Activated CD4-positive, alpha-beta T cell treated with anti-CD3 and anti-CD28 coated beads, Interleukin-2, amount 10 ng/mL, durations not matched to agents 24 days and 14 days (primary cell): ENCODE data around the gene PIGZ. TPM values are rescaled to one million over a fixed set of nuclear protein-coding genes. Genes with fewer than 3 reads are reported as not detected.

ENCODE experiments used
- DNase-seq: peaks from one replicate; pipeline ENCODE4 v3.0.0; 2022
- H3K27ac Mint-ChIP-seq: one replicate; pipeline ENCODE4 v1.8.0; 2022; ENCODE audit warnings: mild to moderate bottlenecking, mixed read lengths
- H3K27me3 Mint-ChIP-seq: one replicate; pipeline ENCODE4 v1.8.0; 2022; ENCODE audit warnings: mixed read lengths
- H3K36me3 Mint-ChIP-seq: one replicate; pipeline ENCODE4 v1.8.0; 2022; ENCODE audit warnings: low read depth, mild to moderate bottlenecking, mixed read lengths
- H3K4me1 Mint-ChIP-seq: one replicate; pipeline ENCODE4 v1.8.0; 2021; ENCODE audit warnings: mixed read lengths
- H3K4me3 Mint-ChIP-seq: one replicate; pipeline ENCODE4 v1.8.0; 2022; ENCODE audit warnings: mild to moderate bottlenecking, moderate library complexity, mixed read lengths
- H3K9me3 Mint-ChIP-seq: one replicate; pipeline ENCODE4 v1.8.0; 2021; ENCODE audit warnings: mixed read lengths
- intact Hi-C: fragments of 100-400 bp; cut with micrococcal nuclease; formaldehyde crosslinking; loops from one replicate; pipeline ENCODE4 v1.15.1; 2023
- total RNA-seq: library from RNA; stranded (reverse); gene quantifications from 2 replicates; pipeline ENCODE4 v1.2.3, GENCODE V29; 2022

PIGZ gene
- total RNA-seq, 1 donor from 2014 or later = 1.7 TPM

DNA sequence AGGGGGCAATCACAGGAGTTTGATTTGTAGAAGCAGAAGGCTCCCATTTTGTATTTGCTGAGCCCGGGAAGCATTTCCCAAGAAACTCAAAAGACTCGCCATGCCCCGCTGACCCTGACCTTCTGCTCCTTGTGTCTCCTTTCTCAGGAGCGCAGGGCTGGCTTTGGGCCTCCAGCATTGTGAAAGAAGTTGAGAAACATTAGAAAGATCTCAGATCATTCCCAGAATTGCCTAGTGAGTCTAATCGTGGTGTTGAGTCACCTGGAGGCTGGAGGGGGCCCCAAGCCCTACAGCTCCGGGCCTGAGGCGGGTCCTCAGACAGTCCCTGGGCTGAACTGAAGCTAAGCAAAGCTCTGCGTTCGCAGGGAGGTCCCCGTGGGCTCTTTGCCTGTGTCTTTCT is 10.9 kb upstream of the PIGZ start:
- Mint-ChIP-seq H3K9me3 (peaks cover 7% of the 10 kb centered on the region), H3K36me3 (no peaks in the 10 kb centered on the region), H3K4me3 (no peak overlapping the region), H3K27ac (no peak overlapping the region), H3K4me1 (peaks cover 2% of the 10 kb centered on the region), H3K27me3 (peaks cover 9% of the 10 kb centered on the region)
- DNase-seq = no peak
- intact Hi-C loops = loop anchor here (10.0 kb wide), 1 partner anchor 205 kb away; no protein-coding TSS in a partner anchor

GRCh38 chr3:196976941-196977340 is 8.3 kb upstream of the PIGZ start:
- no peak for DNase-seq
- H3K27me3 Mint-ChIP-seq = peaks cover 3% of the 10 kb centered on the region
- H3K4me3 Mint-ChIP-seq = no peak overlapping the region
- no peaks in the 10 kb centered on the region for H3K36me3 Mint-ChIP-seq
- intact Hi-C loops = loop anchor here (10.0 kb wide), 1 partner anchor 208 kb away; no protein-coding TSS in a partner anchor
- H3K9me3 Mint-ChIP-seq = no peaks in the 10 kb centered on the region
- no peak overlapping the region for H3K27ac Mint-ChIP-seq
- peaks cover 2% of the 10 kb centered on the region for H3K4me1 Mint-ChIP-seq

DNA sequence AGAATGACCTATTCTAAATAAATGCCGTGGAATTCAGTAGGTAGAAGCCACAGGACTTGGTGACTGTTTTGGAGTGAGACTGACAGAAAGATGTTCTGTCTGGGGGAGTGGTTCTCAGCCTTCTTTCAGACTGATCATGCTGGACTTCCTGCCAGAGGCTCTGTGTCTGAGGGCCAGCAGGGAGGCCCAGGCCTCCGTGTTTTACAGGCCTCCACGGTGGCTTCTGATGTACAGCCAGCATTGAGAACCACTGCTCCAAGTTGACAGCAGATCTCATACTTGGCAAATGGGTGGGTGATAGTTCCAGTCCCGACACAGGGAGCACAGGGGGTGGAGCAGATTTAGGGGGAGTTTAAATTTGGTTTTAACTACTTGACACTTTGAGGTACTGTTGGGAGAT is 6.7 kb upstream of the PIGZ start:
- DNase-seq = no peak
- H3K4me1 Mint-ChIP-seq = peaks cover 9% of the 10 kb centered on the region
- no peak overlapping the region for H3K4me3 Mint-ChIP-seq
- H3K27me3 Mint-ChIP-seq = peaks cover 8% of the 10 kb centered on the region
- intact Hi-C loops = loop anchor here (10.0 kb wide), 1 partner anchor 209 kb away; no protein-coding TSS in a partner anchor
- no peak overlapping the region for H3K27ac Mint-ChIP-seq
- no peaks in the 10 kb centered on the region for H3K36me3 Mint-ChIP-seq
- H3K9me3 Mint-ChIP-seq = no peaks in the 10 kb centered on the region

DNA sequence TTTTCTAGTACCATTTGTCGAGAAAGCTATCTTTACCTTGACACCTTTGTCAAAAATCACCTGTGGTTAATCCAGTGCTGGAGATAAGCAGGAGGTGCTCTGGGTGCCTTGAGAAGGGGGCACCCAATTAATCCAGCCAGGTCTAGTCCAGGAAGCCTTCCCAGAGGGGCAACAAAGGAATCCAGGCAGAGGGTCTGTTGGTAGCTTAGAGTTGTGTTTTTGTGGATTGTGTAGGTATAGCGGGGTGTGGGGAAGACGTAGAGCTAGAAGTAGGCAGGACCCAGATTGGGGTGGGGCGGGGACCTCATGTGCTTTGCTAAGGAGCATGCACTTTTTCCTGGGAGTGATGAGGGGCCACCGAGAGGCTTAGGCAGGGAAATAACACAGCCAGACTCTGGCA is 6.0 kb upstream of the PIGZ start:
- H3K27ac Mint-ChIP-seq = no peak overlapping the region
- DNase-seq = no peak
- peaks cover 14% of the 10 kb centered on the region for H3K4me1 Mint-ChIP-seq
- H3K9me3 Mint-ChIP-seq = no peaks in the 10 kb centered on the region
- no peak overlapping the region for H3K4me3 Mint-ChIP-seq
- H3K36me3 Mint-ChIP-seq = no peaks in the 10 kb centered on the region
- intact Hi-C loops = loop anchor here (10.0 kb wide), 1 partner anchor 210 kb away; no protein-coding TSS in a partner anchor
- peaks cover 10% of the 10 kb centered on the region for H3K27me3 Mint-ChIP-seq

DNA sequence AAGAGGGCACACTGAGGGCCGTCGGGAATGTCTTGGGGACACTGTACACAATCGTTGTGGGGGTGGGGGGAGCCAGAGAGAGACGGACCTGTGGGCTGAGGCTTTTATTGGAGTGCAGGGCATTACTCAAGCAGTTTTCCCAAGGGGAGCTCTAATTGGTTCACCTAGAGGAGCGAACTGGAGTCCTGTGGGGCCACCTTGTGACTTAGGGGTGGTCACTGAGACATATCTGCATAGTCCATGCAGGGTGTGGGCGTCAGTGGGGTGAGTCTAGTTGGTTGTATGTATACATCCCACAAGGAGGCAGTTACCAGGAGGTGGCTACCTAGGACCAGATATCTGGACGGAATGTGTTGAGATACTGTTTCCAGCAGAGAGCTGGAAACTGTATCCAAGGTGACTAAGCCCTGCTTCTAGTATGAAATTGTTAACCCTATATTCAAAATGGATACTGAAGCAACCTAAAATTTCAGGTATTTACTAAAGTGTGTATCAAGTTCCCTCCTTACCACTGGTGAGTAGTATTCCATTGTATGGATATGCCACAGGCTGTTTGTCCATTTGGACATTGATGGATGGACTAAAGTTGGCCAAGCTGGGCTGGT is 2.6 kb upstream of the PIGZ start:
- H3K4me1 Mint-ChIP-seq = peaks cover 17% of the 10 kb centered on the region
- no peak overlapping the region for H3K4me3 Mint-ChIP-seq
- H3K27me3 Mint-ChIP-seq = peaks cover 10% of the 10 kb centered on the region
- no peak overlapping the region for H3K27ac Mint-ChIP-seq
- no peak for DNase-seq
- H3K9me3 Mint-ChIP-seq = no peaks in the 10 kb centered on the region
- intact Hi-C loops = loop anchor here (10.0 kb wide), 1 partner anchor 214 kb away; no protein-coding TSS in a partner anchor
- H3K36me3 Mint-ChIP-seq = peaks cover 8% of the 10 kb centered on the region

- Mint-ChIP-seq H3K27me3 (peaks cover 10% of the 10 kb centered on the region), H3K27ac (peak overlapping the region; percentile 75), H3K4me1 (peaks cover 17% of the 10 kb centered on the region), H3K4me3 (peak overlapping the region; percentile 71), H3K9me3 (no peaks in the 10 kb centered on the region), H3K36me3 (peaks cover 8% of the 10 kb centered on the region)
- DNase-seq = no peak
- intact Hi-C loops = loop anchor here (1.0 to 10.0 kb wide), 2 partner anchors 132 to 214 kb away; no protein-coding TSS in a partner anchor
Observed at GRCh38 chr3:196970547-196971093, 2.0 kb upstream of the PIGZ start.

GRCh38 chr3:196969660-196970546 is 1.3 kb upstream of the PIGZ start:
- intact Hi-C loops = loop anchor here (1.0 to 10.0 kb wide), 6 partner anchors 28 to 361 kb away; partner anchors contain the start of genes CEP19, NCBP2 and PIGX
- Mint-ChIP-seq H3K36me3 (peaks cover 8% of the 10 kb centered on the region), H3K4me1 (peaks cover 17% of the 10 kb centered on the region), H3K27ac (peak overlapping the region; percentile 75), H3K9me3 (no peaks in the 10 kb centered on the region), H3K4me3 (peak overlapping the region; percentile 71), H3K27me3 (peaks cover 10% of the 10 kb centered on the region)
- peak; percentile 94 for DNase-seq

GRCh38 chr3:196969134-196969659 is 564 bp upstream of the PIGZ start:
- intact Hi-C loops = loop anchor here (1.0 kb wide), 4 partner anchors 27 to 360 kb away; partner anchors contain the start of genes CEP19, NCBP2 and PIGX
- peak; percentile 87 for DNase-seq
- Mint-ChIP-seq H3K36me3 (peaks cover 8% of the 10 kb centered on the region), H3K4me3 (peak overlapping the region; percentile 87), H3K9me3 (no peaks in the 10 kb centered on the region), H3K27me3 (peaks cover 10% of the 10 kb centered on the region), H3K4me1 (peaks cover 17% of the 10 kb centered on the region), H3K27ac (peak overlapping the region; percentile 88)

GRCh38 chr3:196967412-196968232 is 1.0 kb downstream of the PIGZ start:
- Mint-ChIP-seq H3K36me3 (peaks cover 8% of the 10 kb centered on the region), H3K4me1 (peaks cover 17% of the 10 kb centered on the region), H3K4me3 (peak overlapping the region; percentile 73), H3K27me3 (peaks cover 10% of the 10 kb centered on the region), H3K27ac (no peak overlapping the region), H3K9me3 (no peaks in the 10 kb centered on the region)
- intact Hi-C loops = loop anchor here (1.0 kb wide), 1 partner anchor 100 kb away; the partner anchor contains the start of gene SENP5
- DNase-seq = no peak

GRCh38 chr3:196966526-196967401 is 1.9 kb downstream of the PIGZ start:
- Mint-ChIP-seq H3K4me1 (peaks cover 17% of the 10 kb centered on the region), H3K36me3 (peaks cover 8% of the 10 kb centered on the region), H3K27ac (no peak overlapping the region), H3K4me3 (peak overlapping the region; percentile 36), H3K9me3 (no peaks in the 10 kb centered on the region), H3K27me3 (peaks cover 10% of the 10 kb centered on the region)
- intact Hi-C loops = no loop called here
- no peak for DNase-seq

DNA sequence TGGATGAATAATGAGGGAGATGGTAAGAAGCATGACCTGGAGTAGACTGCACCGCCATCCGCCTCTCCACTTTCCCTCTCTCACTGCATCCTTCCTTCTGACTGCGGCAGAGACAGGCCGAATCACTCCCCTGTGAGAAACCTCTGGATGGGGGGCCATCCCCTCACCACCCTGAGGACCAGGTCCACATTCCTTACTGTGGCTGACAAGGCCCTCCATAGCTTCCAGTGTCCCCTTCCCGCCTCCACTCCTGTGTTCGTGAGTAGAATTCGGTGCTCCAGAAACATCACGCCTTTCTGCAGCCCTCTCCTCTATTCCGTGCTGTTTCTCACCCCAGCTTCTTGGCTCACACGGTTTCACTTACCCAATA is 2.8 kb downstream of the PIGZ start:
- no peak for DNase-seq
- intact Hi-C loops = no loop called here
- Mint-ChIP-seq H3K27ac (no peak overlapping the region), H3K4me3 (no peak overlapping the region), H3K27me3 (peaks cover 6% of the 10 kb centered on the region), H3K4me1 (peaks cover 14% of the 10 kb centered on the region), H3K9me3 (no peaks in the 10 kb centered on the region), H3K36me3 (peaks cover 8% of the 10 kb centered on the region)

DNA sequence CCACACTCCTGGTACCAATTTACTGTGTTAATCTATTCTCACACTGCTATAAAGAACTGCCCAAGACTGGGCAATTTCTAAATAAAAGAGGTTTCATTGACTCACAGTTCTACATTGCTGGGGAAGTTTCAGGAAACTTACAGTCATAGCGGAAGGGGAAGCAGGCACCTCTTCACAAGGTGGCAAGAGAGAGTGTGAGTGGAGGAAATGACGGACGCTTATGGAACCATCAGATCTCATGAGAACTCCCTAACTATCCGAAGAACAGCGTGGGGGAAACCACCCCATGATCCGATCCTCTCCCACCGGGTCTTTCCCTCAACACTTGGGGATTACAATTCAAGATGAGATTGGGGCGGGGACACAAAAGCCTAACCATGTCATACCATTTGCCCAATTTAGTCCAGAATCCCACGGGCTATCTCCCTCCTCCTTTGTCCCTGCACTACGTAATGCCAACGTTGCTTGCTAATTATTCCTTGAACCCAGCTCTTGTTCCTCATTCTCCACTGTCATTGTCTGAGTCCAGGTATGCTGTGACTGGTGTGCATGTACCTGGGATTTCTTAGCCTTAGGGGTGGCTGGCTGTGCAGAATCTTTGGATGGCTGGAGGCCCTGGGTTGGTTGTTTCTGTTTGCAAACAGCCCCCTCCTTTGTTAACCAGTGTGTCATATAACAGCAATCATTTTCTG is 3.4 kb downstream of the PIGZ start:
- peaks cover 8% of the 10 kb centered on the region for H3K36me3 Mint-ChIP-seq
- no peaks in the 10 kb centered on the region for H3K9me3 Mint-ChIP-seq
- no peak for DNase-seq
- H3K4me3 Mint-ChIP-seq = no peak overlapping the region
- intact Hi-C loops = no loop called here
- peaks cover 1% of the 10 kb centered on the region for H3K27me3 Mint-ChIP-seq
- H3K27ac Mint-ChIP-seq = no peak overlapping the region
- peaks cover 11% of the 10 kb centered on the region for H3K4me1 Mint-ChIP-seq
